HCT116 (cell line): ENCODE results near the gene ARHGAP20. TPM values are rescaled to one million over a fixed set of nuclear protein-coding genes. Genes with fewer than 3 reads are reported as not detected.

Source experiments
- ATAC-seq: fragments of 200-7000 bp; cut with Tn5 transposase; 2 replicates; pipeline ENCODE4 v1.9.1; 2020; ENCODE audit warnings: mild to moderate bottlenecking, moderate library complexity
- BruUV-seq: library from RNA; stranded (reverse); fragments of 400-500 nt; replicated peaks from 2 replicates; lab custom pipeline; 2021; lab: Mats Ljungman, UMichigan
- CTCF ChIA-PET: fragments of 300-600 bp; sonication (Branson Sonifier 250); formaldehyde crosslinking; loops from one replicate; lab custom pipeline; 2021; ENCODE audit warnings: antibody characterized with exemption; lab: Charles Lee
- POLR2A ChIA-PET: fragments of 300-600, 350-600 bp; sonication (Branson Sonifier 250); formaldehyde crosslinking; loops from one replicate; lab custom pipeline; 2021; ENCODE audit warnings: antibody characterized with exemption; lab: Charles Lee
- RAD21 ChIA-PET, 2 experiments: fragments of 300-600 bp; sonication (Branson Sonifier 250); formaldehyde crosslinking; loops; one replicate each; lab custom pipeline; 2023; ENCODE audit warnings: low total read pairs in 2 of 2; ENCODE audit not compliant: uncharacterized antibody in 2 of 2, unreplicated experiment in 2 of 2, low non-redundant PET in 1 of 2; lab: Charles Lee
- DNase-seq: peaks from one replicate; pipeline ENCODE4 v3.0.0-alpha.2; 2010; ENCODE audit warnings: low read depth, low spot score
- H2AFZ ChIP-seq: fragments of 200-600 bp; shearing (Covaris generic), sonication (generic); 2 replicates; pipeline ENCODE4 v1.6.1; 2017; ENCODE audit warnings: low read depth, mixed run types, mixed read lengths, antibody characterized with exemption, low read length; ENCODE audit not compliant: poor library complexity, severe bottlenecking
- H3K27ac ChIP-seq: 2 replicates; pipeline ENCODE4 v1.5.1; 2012; ENCODE audit warnings: low read depth, low read length
- H3K27me3 ChIP-seq: fragments of 200-600 bp; sonication (generic); 2 replicates; pipeline ENCODE4 v1.6.1; 2016; ENCODE audit warnings: mixed run types, low read length, mixed read lengths; ENCODE audit not compliant: insufficient read depth
- H3K36me3 ChIP-seq, 2 experiments: fragments of 200-500 bp in 1 of 2; fragments of 200-600 bp in 1 of 2; sonication (Bioruptor generic) in 1 of 2; sonication (generic) in 1 of 2; 2 replicates each; pipeline versions ENCODE4 v1.5.1 to v1.6.1; 2014 to 2016; ENCODE audit warnings: low read length in 2 of 2, inconsistent platforms in 1 of 2, mixed read lengths in 1 of 2, mixed run types in 1 of 2; ENCODE audit not compliant: insufficient read depth in 2 of 2, control insufficient read depth in 1 of 2
- H3K4me1 ChIP-seq, 2 experiments: fragments of 200-600 bp in 1 of 2; sonication (generic) in 1 of 2; 2 replicates each; pipeline versions ENCODE4 v1.5.1 to v1.6.1; 2012 to 2017; ENCODE audit warnings: low read length in 2 of 2, inconsistent platforms in 1 of 2, mild to moderate bottlenecking in 1 of 2, mixed read lengths in 1 of 2, mixed run types in 1 of 2, moderate library complexity in 1 of 2; ENCODE audit not compliant: insufficient read depth in 2 of 2, control insufficient read depth in 1 of 2
- H3K4me2 ChIP-seq: fragments of 200-600 bp; sonication (generic); 2 replicates; pipeline ENCODE4 v1.6.1; 2017; ENCODE audit warnings: mixed run types, low read length, mixed read lengths
- H3K4me3 ChIP-seq, 2 experiments: fragments of 200-600 bp in 1 of 2; sonication (generic) in 1 of 2; replicated peaks in 1 of 2; 2 replicates each; pipeline ENCODE4 v1.5.1; 2011 to 2016; ENCODE audit warnings: low read length in 2 of 2, control low read depth in 1 of 2, low read depth in 1 of 2, mild to moderate bottlenecking in 1 of 2, mixed read lengths in 1 of 2, mixed run types in 1 of 2
- H3K79me2 ChIP-seq: fragments of 200-600 bp; sonication (generic); 2 replicates; pipeline ENCODE4 v1.6.1; 2017; ENCODE audit warnings: mild to moderate bottlenecking, mixed run types, low read length, moderate library complexity, mixed read lengths; ENCODE audit not compliant: insufficient read depth
- H3K9ac ChIP-seq: fragments of 200-600 bp; sonication (generic); 2 replicates; pipeline ENCODE4 v1.6.1; 2016; ENCODE audit warnings: low read length, mixed read lengths
- H3K9me2 ChIP-seq: fragments of 200-600 bp; sonication (generic), shearing (Covaris generic); 2 replicates; pipeline ENCODE4 v1.6.1; 2017; ENCODE audit warnings: mixed run types, mild to moderate bottlenecking, moderate library complexity; ENCODE audit not compliant: insufficient read depth
- H3K9me3 ChIP-seq, 2 experiments: fragments of 200-500 bp in 1 of 2; fragments of 200-600 bp in 1 of 2; sonication (Bioruptor generic) in 1 of 2; sonication (generic) in 1 of 2; 2 replicates each; pipeline ENCODE4 v1.6.1; 2014 to 2017; ENCODE audit warnings: low read length in 2 of 2, mixed read lengths in 2 of 2, inconsistent platforms in 1 of 2, low read depth in 1 of 2, mild to moderate bottlenecking in 1 of 2, mixed run types in 1 of 2, moderate library complexity in 1 of 2; ENCODE audit not compliant: control insufficient read depth in 1 of 2, insufficient read depth in 1 of 2
- H4K20me1 ChIP-seq: fragments of 200-600 bp; sonication (generic), shearing (Covaris generic); 2 replicates; pipeline ENCODE4 v1.6.1; 2017; ENCODE audit warnings: mixed run types, mild to moderate bottlenecking, moderate library complexity; ENCODE audit not compliant: insufficient read depth
- CBX3 ChIP-seq: IDR thresholded peaks from 2 replicates; pipeline ENCODE4 v1.6.1; 2012; ENCODE audit warnings: low read depth
- EGR1 ChIP-seq: IDR thresholded peaks from 2 replicates; pipeline ENCODE4 v1.6.1; 2012; ENCODE audit warnings: low read depth
- FOSL1 ChIP-seq: IDR thresholded peaks from 2 replicates; pipeline ENCODE4 v1.6.1; 2012; ENCODE audit warnings: low read depth
- JUND ChIP-seq: IDR thresholded peaks from 2 replicates; pipeline ENCODE4 v1.6.1; 2012
- POLR2A ChIP-seq: IDR thresholded peaks from 2 replicates; pipeline ENCODE4 v1.7.0; 2011; ENCODE audit warnings: borderline replicate concordance; ENCODE audit not compliant: insufficient read depth, insufficient read length; ENCODE audit errors: extremely low read depth
- POLR2AphosphoS5 ChIP-seq: IDR thresholded peaks from 2 replicates; pipeline ENCODE4 v1.6.1; 2011; ENCODE audit warnings: mild to moderate bottlenecking, low read depth, low read length, moderate library complexity
- SRF ChIP-seq: IDR thresholded peaks from 2 replicates; pipeline ENCODE4 v1.6.1; 2012; ENCODE audit warnings: low read depth
- TCF7L2 ChIP-seq: IDR thresholded peaks from 2 replicates; pipeline ENCODE4 v1.7.0; 2011; ENCODE audit warnings: borderline replicate concordance, inconsistent platforms; ENCODE audit not compliant: insufficient read depth, insufficient read length; ENCODE audit errors: extremely low read depth
- ZFX ChIP-seq: fragments of 450-650 bp; IDR thresholded peaks from 2 replicates; pipeline ENCODE4 v1.6.1; 2017
- ZNF274 ChIP-seq: fragments of 200-500 bp; sonication (Bioruptor generic); IDR thresholded peaks from 2 replicates; pipeline ENCODE4 v1.6.1; 2014; ENCODE audit warnings: mild to moderate bottlenecking, low read depth, low read length, inconsistent platforms
- intact Hi-C: fragments of 100-400 bp; cut with micrococcal nuclease; formaldehyde crosslinking; loops from 2 replicates; pipeline ENCODE4 v1.10.0; 2022
- total RNA-seq: library from RNA; stranded (reverse); gene quantifications from one replicate; pipeline ENCODE4 v1.2.1, GENCODE V29; 2021; ENCODE audit not compliant: unreplicated experiment
- TF ChIP-seq, protein P1 (sequence below): IDR thresholded peaks from 2 replicates; pipeline ENCODE4 v1.6.1; 2012
- TF ChIP-seq, protein P2 (sequence below): IDR thresholded peaks from 2 replicates; pipeline ENCODE4 v1.6.1; 2012; ENCODE audit warnings: low read depth

The ARHGAP20 gene
- total RNA-seq, 1 experiment from 2014 or later = not detected

DNA sequence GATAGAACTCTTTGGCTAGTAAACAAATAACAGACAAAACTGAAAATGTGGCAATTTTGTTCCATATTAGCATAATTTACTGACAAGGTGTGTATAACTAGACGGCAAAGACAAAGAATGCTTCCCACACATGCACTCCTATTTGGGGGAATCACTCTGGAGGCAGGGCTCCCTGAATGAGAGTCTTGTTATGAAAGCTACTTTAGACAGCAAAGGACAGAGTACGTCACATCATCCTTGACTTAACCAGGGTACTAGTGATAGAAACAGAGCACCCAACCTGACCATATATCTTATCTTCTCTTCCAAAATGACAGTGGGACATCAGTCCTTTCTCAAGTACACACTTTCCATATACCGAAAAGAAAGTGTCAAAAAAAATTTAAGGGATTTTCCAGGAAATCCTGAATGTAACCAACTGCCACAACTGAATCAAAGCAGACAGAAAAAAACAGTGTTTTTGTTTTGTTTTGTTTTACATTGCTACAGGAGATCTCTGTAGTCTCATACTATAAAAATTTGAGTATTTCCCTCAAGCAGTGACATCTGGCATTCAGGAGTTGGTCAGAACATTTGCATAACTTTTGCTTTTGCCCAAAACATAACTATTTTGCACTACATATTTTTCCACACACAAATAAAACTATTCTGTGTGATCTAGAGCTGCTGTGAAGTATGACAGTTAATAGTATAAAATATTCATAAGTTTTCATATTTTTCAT is 98.9 kb downstream of the ARHGAP20 start:
- H3K36me3 ChIP-seq = no peaks in the 10 kb centered on the region
- no peak overlapping the region for H3K4me3 ChIP-seq
- CTCF ChIA-PET = no interaction called here
- no peak overlapping the region for H3K27ac ChIP-seq
- no peaks in the 10 kb centered on the region for H3K9me3 ChIP-seq
- POLR2A ChIA-PET = no interaction called here
- no peak for DNase-seq
- no TSS peak for BruUV-seq
- TF ChIP-seq ZFX (no peak), POLR2A (no peak), JUND (no peak), FOSL1 (no peak), SRF (no peak), CBX3 (no peak), EGR1 (no peak)
- TF ChIP-seq, protein P1, sequence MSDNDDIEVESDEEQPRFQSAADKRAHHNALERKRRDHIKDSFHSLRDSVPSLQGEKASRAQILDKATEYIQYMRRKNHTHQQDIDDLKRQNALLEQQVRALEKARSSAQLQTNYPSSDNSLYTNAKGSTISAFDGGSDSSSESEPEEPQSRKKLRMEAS = no peak
- H3K9ac ChIP-seq = no peak overlapping the region
- H3K27me3 ChIP-seq = peaks cover 26% of the 10 kb centered on the region
- H2AFZ ChIP-seq = no peak overlapping the region
- intact Hi-C loops = no loop called here
- ATAC-seq = no peak
- RAD21 ChIA-PET = no interaction called here
- no peak overlapping the region for H3K4me2 ChIP-seq
- H3K9me2 ChIP-seq = no peaks in the 10 kb centered on the region
- no peaks in the 10 kb centered on the region for H3K4me1 ChIP-seq
- no peaks in the 10 kb centered on the region for H3K79me2 ChIP-seq
- no peaks in the 10 kb centered on the region for H4K20me1 ChIP-seq

DNA sequence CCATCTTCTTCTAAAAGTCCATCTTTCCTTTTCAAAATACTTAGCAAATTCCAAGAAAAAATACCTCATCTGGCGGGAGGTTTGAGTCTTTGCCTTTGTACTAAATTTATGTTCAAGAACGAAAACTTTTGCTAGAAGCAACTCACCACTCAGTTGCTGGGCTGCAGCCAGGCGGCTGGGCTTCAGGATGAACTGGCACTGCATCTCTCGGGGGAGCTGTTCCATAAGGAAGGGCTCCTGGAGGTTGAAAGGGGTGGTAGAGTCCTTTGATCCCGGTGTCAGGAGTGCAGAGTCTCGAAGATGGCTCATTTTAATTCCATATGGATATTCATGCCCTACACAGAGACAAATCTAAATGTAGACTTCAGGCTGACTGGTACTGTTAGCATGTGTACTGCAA is 105.8 kb downstream of the ARHGAP20 start:
- Histone ChIP-seq H3K79me2 (no peaks in the 10 kb centered on the region), H3K9ac (no peak overlapping the region), H3K4me3 (no peak overlapping the region), H4K20me1 (no peaks in the 10 kb centered on the region), H3K9me2 (no peaks in the 10 kb centered on the region), H3K27me3 (peaks cover 53% of the 10 kb centered on the region), H3K4me1 (no peaks in the 10 kb centered on the region), H3K36me3 (no peaks in the 10 kb centered on the region), H3K27ac (no peak overlapping the region), H2AFZ (no peak overlapping the region), H3K9me3 (no peaks in the 10 kb centered on the region), H3K4me2 (no peak overlapping the region)
- POLR2A ChIA-PET = no interaction called here
- TF ChIP-seq, protein P2, sequence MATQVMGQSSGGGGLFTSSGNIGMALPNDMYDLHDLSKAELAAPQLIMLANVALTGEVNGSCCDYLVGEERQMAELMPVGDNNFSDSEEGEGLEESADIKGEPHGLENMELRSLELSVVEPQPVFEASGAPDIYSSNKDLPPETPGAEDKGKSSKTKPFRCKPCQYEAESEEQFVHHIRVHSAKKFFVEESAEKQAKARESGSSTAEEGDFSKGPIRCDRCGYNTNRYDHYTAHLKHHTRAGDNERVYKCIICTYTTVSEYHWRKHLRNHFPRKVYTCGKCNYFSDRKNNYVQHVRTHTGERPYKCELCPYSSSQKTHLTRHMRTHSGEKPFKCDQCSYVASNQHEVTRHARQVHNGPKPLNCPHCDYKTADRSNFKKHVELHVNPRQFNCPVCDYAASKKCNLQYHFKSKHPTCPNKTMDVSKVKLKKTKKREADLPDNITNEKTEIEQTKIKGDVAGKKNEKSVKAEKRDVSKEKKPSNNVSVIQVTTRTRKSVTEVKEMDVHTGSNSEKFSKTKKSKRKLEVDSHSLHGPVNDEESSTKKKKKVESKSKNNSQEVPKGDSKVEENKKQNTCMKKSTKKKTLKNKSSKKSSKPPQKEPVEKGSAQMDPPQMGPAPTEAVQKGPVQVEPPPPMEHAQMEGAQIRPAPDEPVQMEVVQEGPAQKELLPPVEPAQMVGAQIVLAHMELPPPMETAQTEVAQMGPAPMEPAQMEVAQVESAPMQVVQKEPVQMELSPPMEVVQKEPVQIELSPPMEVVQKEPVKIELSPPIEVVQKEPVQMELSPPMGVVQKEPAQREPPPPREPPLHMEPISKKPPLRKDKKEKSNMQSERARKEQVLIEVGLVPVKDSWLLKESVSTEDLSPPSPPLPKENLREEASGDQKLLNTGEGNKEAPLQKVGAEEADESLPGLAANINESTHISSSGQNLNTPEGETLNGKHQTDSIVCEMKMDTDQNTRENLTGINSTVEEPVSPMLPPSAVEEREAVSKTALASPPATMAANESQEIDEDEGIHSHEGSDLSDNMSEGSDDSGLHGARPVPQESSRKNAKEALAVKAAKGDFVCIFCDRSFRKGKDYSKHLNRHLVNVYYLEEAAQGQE = no peak
- no peak for TF ChIP-seq ZFX
- no peak for TF ChIP-seq POLR2AphosphoS5
- no peak for TF ChIP-seq EGR1
- TF ChIP-seq FOSL1 = no peak
- TF ChIP-seq JUND = no peak
- TF ChIP-seq TCF7L2 = no peak
- no peak for TF ChIP-seq ZNF274
- CTCF ChIA-PET = no interaction called here
- RAD21 ChIA-PET = no interaction called here
- no TSS peak for BruUV-seq
- DNase-seq (no peak), ATAC-seq (no peak)
- intact Hi-C loops = no loop called here
